Measurements from ENCODE around the gene FLNB. TPM values are rescaled to one million over a fixed set of nuclear protein-coding genes. Genes with fewer than 3 reads are reported as not detected.

FLNB gene
- total RNA-seq, 1 experiment from 2014 or later, result 315 TPM

GRCh38 chr3:58203541-58203940 is 195.3 kb downstream of the FLNB start:
- BruUV-seq (replicated peaks), result no TSS peak
- no peaks in the 10 kb centered on the region for H3K36me3 ChIP-seq (ENCODE audit: control insufficient read depth, insufficient read depth, low read length)
- H3K9me3 Mint-ChIP-seq (ENCODE audit: unreplicated experiment), result no peaks in the 10 kb centered on the region
- H3K4me3 Mint-ChIP-seq (ENCODE audit: unreplicated experiment), result no peak overlapping the region
- peaks cover 7% of the 10 kb centered on the region for H3K36me3 Mint-ChIP-seq (ENCODE audit: insufficient read depth, unreplicated experiment)
- intact Hi-C loops (cut with micrococcal nuclease; ENCODE audit: unreplicated experiment), result no loop called here
- ChIA-PET POLR2A (no interaction called here), CTCF (interaction anchor here (0.9 kb wide), 1 partner anchor 15 kb away, joined by 3 read pairs; no protein-coding TSS in a partner anchor)
- no peaks in the 10 kb centered on the region for H3K27me3 Mint-ChIP-seq (ENCODE audit: insufficient read depth, unreplicated experiment)
- H3K9me3 ChIP-seq, result peaks cover 9% of the 10 kb centered on the region
- no peaks in the 10 kb centered on the region for H3K27me3 ChIP-seq (replicated peaks; ENCODE audit: control insufficient read depth, insufficient read depth, low read length)
- no peak for DNase-seq
- TF ChIP-seq, protein P1, sequence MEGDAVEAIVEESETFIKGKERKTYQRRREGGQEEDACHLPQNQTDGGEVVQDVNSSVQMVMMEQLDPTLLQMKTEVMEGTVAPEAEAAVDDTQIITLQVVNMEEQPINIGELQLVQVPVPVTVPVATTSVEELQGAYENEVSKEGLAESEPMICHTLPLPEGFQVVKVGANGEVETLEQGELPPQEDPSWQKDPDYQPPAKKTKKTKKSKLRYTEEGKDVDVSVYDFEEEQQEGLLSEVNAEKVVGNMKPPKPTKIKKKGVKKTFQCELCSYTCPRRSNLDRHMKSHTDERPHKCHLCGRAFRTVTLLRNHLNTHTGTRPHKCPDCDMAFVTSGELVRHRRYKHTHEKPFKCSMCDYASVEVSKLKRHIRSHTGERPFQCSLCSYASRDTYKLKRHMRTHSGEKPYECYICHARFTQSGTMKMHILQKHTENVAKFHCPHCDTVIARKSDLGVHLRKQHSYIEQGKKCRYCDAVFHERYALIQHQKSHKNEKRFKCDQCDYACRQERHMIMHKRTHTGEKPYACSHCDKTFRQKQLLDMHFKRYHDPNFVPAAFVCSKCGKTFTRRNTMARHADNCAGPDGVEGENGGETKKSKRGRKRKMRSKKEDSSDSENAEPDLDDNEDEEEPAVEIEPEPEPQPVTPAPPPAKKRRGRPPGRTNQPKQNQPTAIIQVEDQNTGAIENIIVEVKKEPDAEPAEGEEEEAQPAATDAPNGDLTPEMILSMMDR (IDR thresholded peaks at IDR 0.05; ENCODE audit: insufficient read depth in 1 of 2, low read depth in 1 of 2, low read length in 1 of 2, severe bottlenecking in 1 of 2, unreplicated experiment in 1 of 2), result no peak
- no peak overlapping the region for H3K4me3 ChIP-seq (ENCODE audit: low read depth, low read length)
- H3K4me1 ChIP-seq, result peaks cover 13% of the 10 kb centered on the region
- H3K4me1 Mint-ChIP-seq (ENCODE audit: low read depth, unreplicated experiment), result peaks cover 6% of the 10 kb centered on the region
- no peak overlapping the region for H3K27ac Mint-ChIP-seq (ENCODE audit: unreplicated experiment)

GRCh38 chr3:58204720-58205119 is 196.5 kb downstream of the FLNB start:
- H3K4me1 ChIP-seq, result peaks cover 13% of the 10 kb centered on the region
- Mint-ChIP-seq H3K36me3 (ENCODE audit: insufficient read depth, unreplicated experiment) (peaks cover 7% of the 10 kb centered on the region), H3K4me1 (ENCODE audit: low read depth, unreplicated experiment) (peaks cover 7% of the 10 kb centered on the region), H3K9me3 (ENCODE audit: unreplicated experiment) (no peaks in the 10 kb centered on the region), H3K4me3 (ENCODE audit: unreplicated experiment) (no peak overlapping the region), H3K27ac (ENCODE audit: unreplicated experiment) (no peak overlapping the region), H3K27me3 (ENCODE audit: insufficient read depth, unreplicated experiment) (no peaks in the 10 kb centered on the region)
- CTCF ChIA-PET, result no interaction called here
- H3K4me3 ChIP-seq (ENCODE audit: low read depth, low read length), result no peak overlapping the region
- no peaks in the 10 kb centered on the region for H3K27me3 ChIP-seq (replicated peaks; ENCODE audit: control insufficient read depth, insufficient read depth, low read length)
- TF ChIP-seq, protein P1 (IDR thresholded peaks at IDR 0.05; ENCODE audit: insufficient read depth in 1 of 2, low read depth in 1 of 2, low read length in 1 of 2, severe bottlenecking in 1 of 2, unreplicated experiment in 1 of 2), result no peak
- intact Hi-C loops (cut with micrococcal nuclease; ENCODE audit: unreplicated experiment), result no loop called here
- peaks cover 9% of the 10 kb centered on the region for H3K9me3 ChIP-seq
- H3K36me3 ChIP-seq (ENCODE audit: control insufficient read depth, insufficient read depth, low read length), result no peaks in the 10 kb centered on the region
- no TSS peak for BruUV-seq (replicated peaks)
- no peak for DNase-seq
- POLR2A ChIA-PET, result no interaction called here

DNA sequence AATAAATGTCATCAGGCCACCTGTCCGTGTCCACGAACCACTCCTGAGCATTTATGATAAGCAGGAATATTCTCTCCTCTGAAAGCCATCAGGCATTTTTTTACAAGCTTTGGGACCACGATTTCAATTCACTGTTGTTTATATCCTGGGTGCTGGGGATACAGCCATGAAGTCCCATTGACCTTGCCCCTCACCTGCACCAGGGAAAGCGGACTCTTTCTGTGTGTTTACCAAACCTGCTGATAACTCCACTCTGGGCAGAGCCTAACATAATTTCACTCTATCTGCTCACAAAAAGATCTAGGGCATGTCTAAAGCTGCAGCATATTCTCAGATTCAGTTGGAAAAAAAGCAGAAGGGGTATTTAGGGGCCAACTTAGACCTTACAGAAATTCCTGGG is 197.8 kb downstream of the FLNB start:
- Mint-ChIP-seq H3K4me1 (ENCODE audit: low read depth, unreplicated experiment) (peaks cover 12% of the 10 kb centered on the region), H3K27ac (ENCODE audit: unreplicated experiment) (no peak overlapping the region), H3K27me3 (ENCODE audit: insufficient read depth, unreplicated experiment) (no peaks in the 10 kb centered on the region), H3K36me3 (ENCODE audit: insufficient read depth, unreplicated experiment) (peaks cover 7% of the 10 kb centered on the region), H3K9me3 (ENCODE audit: unreplicated experiment) (no peaks in the 10 kb centered on the region), H3K4me3 (ENCODE audit: unreplicated experiment) (no peak overlapping the region)
- ChIA-PET POLR2A (no interaction called here), CTCF (no interaction called here)
- H3K4me3 ChIP-seq (ENCODE audit: low read depth, low read length), result no peak overlapping the region
- intact Hi-C loops (cut with micrococcal nuclease; ENCODE audit: unreplicated experiment), result no loop called here
- H3K4me1 ChIP-seq, result peaks cover 7% of the 10 kb centered on the region
- H3K36me3 ChIP-seq (ENCODE audit: control insufficient read depth, insufficient read depth, low read length), result no peaks in the 10 kb centered on the region
- peaks cover 7% of the 10 kb centered on the region for H3K9me3 ChIP-seq
- BruUV-seq (replicated peaks), result no TSS peak
- TF ChIP-seq, protein P1 (IDR thresholded peaks at IDR 0.05; ENCODE audit: insufficient read depth in 1 of 2, low read depth in 1 of 2, low read length in 1 of 2, severe bottlenecking in 1 of 2, unreplicated experiment in 1 of 2), result no peak
- DNase-seq, result no peak
- no peaks in the 10 kb centered on the region for H3K27me3 ChIP-seq (replicated peaks; ENCODE audit: control insufficient read depth, insufficient read depth, low read length)

Measured in Caco-2 (cell line).